OCI-LY7 (cell line): ENCODE measurements around the gene BEND3. TPM values are rescaled to one million over a fixed set of nuclear protein-coding genes. Genes with fewer than 3 reads are reported as not detected.

ENCODE experiments used
- BruUV-seq: library from RNA; stranded (reverse); fragments of 400-500 nt; replicated peaks from 2 replicates; lab custom pipeline; 2021; lab: Mats Ljungman, UMichigan
- CTCF ChIA-PET: fragments of 300-600 bp; sonication (Branson Sonifier 250); formaldehyde crosslinking; loops from one replicate; lab custom pipeline; 2022; ENCODE audit warnings: antibody characterized with exemption; ENCODE audit not compliant: unreplicated experiment; lab: Charles Lee
- POLR2A ChIA-PET: fragments of 300-600 bp; sonication (Branson Sonifier 250); formaldehyde crosslinking; loops from one replicate; lab custom pipeline; 2022; ENCODE audit warnings: antibody characterized with exemption; lab: Charles Lee
- DNase-seq: peaks from one replicate; pipeline ENCODE4 v3.0.0-alpha.2; 2015; ENCODE audit warnings: low spot score
- H2AFZ ChIP-seq: fragments of 200-600 bp; sonication (generic), shearing (Covaris generic); 2 replicates; pipeline ENCODE4 v1.6.1; 2014; ENCODE audit warnings: mild to moderate bottlenecking, antibody characterized with exemption, low read length, moderate library complexity
- H3K27ac ChIP-seq: fragments of 200-600 bp; sonication (generic); 2 replicates; pipeline ENCODE4 v1.5.1; 2014; ENCODE audit warnings: mixed run types, low read depth, mild to moderate bottlenecking, moderate library complexity, low read length, inconsistent platforms; ENCODE audit not compliant: poor library complexity, severe bottlenecking
- H3K36me3 ChIP-seq: fragments of 200-600 bp; sonication (generic); 2 replicates; pipeline ENCODE4 v1.6.1; 2014; ENCODE audit warnings: mild to moderate bottlenecking, antibody characterized with exemption, low read length, moderate library complexity, mixed read lengths; ENCODE audit not compliant: insufficient read depth
- H3K4me1 ChIP-seq: fragments of 200-600 bp; sonication (generic); 2 replicates; pipeline ENCODE4 v1.5.1; 2014; ENCODE audit warnings: mild to moderate bottlenecking, low read length; ENCODE audit not compliant: insufficient read depth, poor library complexity, severe bottlenecking
- H3K4me2 ChIP-seq: fragments of 200-600 bp; sonication (generic); 2 replicates; pipeline ENCODE4 v1.6.1; 2014; ENCODE audit warnings: mild to moderate bottlenecking, low read length
- H3K4me3 ChIP-seq: fragments of 200-600 bp; sonication (generic); 2 replicates; pipeline ENCODE4 v1.5.1; 2014; ENCODE audit warnings: mild to moderate bottlenecking, low read depth, low read length; ENCODE audit not compliant: poor library complexity, severe bottlenecking
- H3K79me2 ChIP-seq: fragments of 200-600 bp; sonication (generic); 2 replicates; pipeline ENCODE4 v1.6.1; 2016; ENCODE audit warnings: low read depth, mild to moderate bottlenecking, low read length, moderate library complexity, mixed read lengths; ENCODE audit not compliant: insufficient read depth
- H3K9me2 ChIP-seq: fragments of 200-600 bp; sonication (generic); 2 replicates; pipeline ENCODE4 v1.6.1; 2016; ENCODE audit warnings: mild to moderate bottlenecking, low read length, mixed read lengths; ENCODE audit not compliant: insufficient read depth
- H3K9me3 ChIP-seq: fragments of 200-600 bp; sonication (generic); 2 replicates; pipeline ENCODE4 v1.6.1; 2014; ENCODE audit warnings: mild to moderate bottlenecking, mixed run types, low read length, mixed read lengths
- H4K20me1 ChIP-seq: fragments of 200-600 bp; sonication (generic); 2 replicates; pipeline ENCODE4 v1.6.1; 2014; ENCODE audit warnings: mild to moderate bottlenecking, antibody characterized with exemption, low read length, moderate library complexity, mixed read lengths; ENCODE audit not compliant: insufficient read depth
- CTCF ChIP-seq: fragments of 200-600 bp; sonication (generic); conservative IDR thresholded peaks from 2 replicates; pipeline ENCODE4 v1.5.1; 2014; ENCODE audit warnings: mild to moderate bottlenecking, antibody characterized with exemption, low read length, moderate library complexity, mixed read lengths
- EZH2phosphoT487 ChIP-seq: fragments of 200-600 bp; sonication (generic); IDR thresholded peaks from 2 replicates; pipeline ENCODE4 v1.6.1; 2018; ENCODE audit warnings: low read depth, borderline replicate concordance, mild to moderate bottlenecking, mixed run types, antibody characterized with exemption, low read length, moderate library complexity, mixed read lengths
- intact Hi-C: fragments of 100-400 bp; cut with micrococcal nuclease; formaldehyde crosslinking; loops from one replicate; pipeline ENCODE4 v1.10.0; 2022; ENCODE audit not compliant: unreplicated experiment
- total RNA-seq, 2 experiments: library from RNA; depleted of rRNA in 1 of 2; stranded (reverse); fragments of >200 nt in 1 of 2; shearing (Covaris generic) in 1 of 2; gene quantifications; 2 replicates each; pipeline ENCODE4 v1.2.3, GENCODE V29; 2014 to 2022

The BEND3 gene
- total RNA-seq, 2 experiments from 2014 or later: 11.7 to 14.3 TPM

GRCh38 chr6:107107791-107108190, 7.5 kb downstream of the BEND3 start:
- Histone ChIP-seq H3K4me1 (peaks cover 53% of the 10 kb centered on the region), H3K4me3 (no peak overlapping the region), H3K9me2 (no peaks in the 10 kb centered on the region), H3K27ac (no peak overlapping the region), H3K36me3 (peaks cover 10% of the 10 kb centered on the region), H4K20me1 (no peaks in the 10 kb centered on the region), H3K9me3 (no peaks in the 10 kb centered on the region), H2AFZ (no peak overlapping the region), H3K4me2 (no peak overlapping the region), H3K79me2 (peaks cover 28% of the 10 kb centered on the region; the same call in 1 of the 2 replicates)
- DNase-seq: no peak
- ChIA-PET POLR2A (interaction anchor here (0.8 to 1.1 kb wide), 2 partner anchors 10 to 24 kb away, joined by 3 to 4 read pairs; no protein-coding TSS in a partner anchor), CTCF (no interaction called here)
- intact Hi-C loops: no loop called here
- no TSS peak for BruUV-seq
- TF ChIP-seq CTCF (no peak), EZH2phosphoT487 (no peak)

DNA sequence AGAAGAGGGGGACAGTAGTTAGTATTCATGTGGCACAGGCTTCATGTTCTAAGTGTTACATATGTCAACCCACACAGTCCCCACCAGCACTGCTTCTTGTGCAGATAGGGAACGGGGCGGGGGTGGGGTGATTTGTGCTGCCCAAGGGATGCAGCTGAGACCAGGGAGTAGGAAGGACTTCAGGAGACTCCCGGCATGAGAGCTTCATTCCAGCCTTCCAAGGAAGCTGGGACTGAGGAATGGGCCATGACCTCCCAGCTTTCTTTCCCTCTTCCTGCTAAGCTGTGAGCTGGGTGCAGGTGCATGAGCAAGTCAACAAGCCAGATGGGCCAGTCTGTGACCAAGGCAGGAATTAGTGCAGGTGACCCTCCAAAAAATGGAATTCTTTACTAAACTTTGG, 9.2 kb downstream of the BEND3 start:
- Histone ChIP-seq H2AFZ (no peak overlapping the region), H3K79me2 (peaks cover 25% of the 10 kb centered on the region; the same call in 1 of the 2 replicates), H3K4me3 (no peak overlapping the region), H3K9me3 (no peaks in the 10 kb centered on the region), H3K4me1 (peaks cover 70% of the 10 kb centered on the region), H3K36me3 (no peaks in the 10 kb centered on the region), H3K4me2 (peak overlapping the region; percentile 2; the same call in 1 of the 2 replicates), H3K27ac (peak overlapping the region; percentile 10), H3K9me2 (no peaks in the 10 kb centered on the region), H4K20me1 (no peaks in the 10 kb centered on the region)
- TF ChIP-seq CTCF: no peak
- TF ChIP-seq EZH2phosphoT487: no peak
- POLR2A ChIA-PET: interaction anchor here (0.7 to 1.1 kb wide), 4 partner anchors 10 to 571 kb away, joined by 3 to 5 read pairs (median 4); no protein-coding TSS in a partner anchor
- DNase-seq: peak; percentile 13
- CTCF ChIA-PET: no interaction called here
- BruUV-seq: no TSS peak
- intact Hi-C loops: no loop called here

- POLR2A ChIA-PET: interaction anchor here (0.7 to 1.4 kb wide), 3 partner anchors 10 to 1236 kb away, joined by 3 to 5 read pairs (median 3); partner anchors contain the start of gene BEND3
Measured at GRCh38 chr6:107105511-107106116, 9.7 kb downstream of the BEND3 start.

More at GRCh38 chr6:107105511-107106116, 9.7 kb downstream of the BEND3 start:
- Histone ChIP-seq H3K9me3 (no peaks in the 10 kb centered on the region), H3K36me3 (no peaks in the 10 kb centered on the region), H3K4me3 (no peak overlapping the region), H4K20me1 (no peaks in the 10 kb centered on the region), H3K4me2 (no peak overlapping the region), H2AFZ (no peak overlapping the region), H3K79me2 (peaks cover 27% of the 10 kb centered on the region; the same call in 1 of the 2 replicates), H3K27ac (peak overlapping the region; percentile 19), H3K4me1 (peaks cover 73% of the 10 kb centered on the region), H3K9me2 (no peaks in the 10 kb centered on the region)
- TF ChIP-seq CTCF (no peak), EZH2phosphoT487 (no peak)
- intact Hi-C loops: no loop called here
- no TSS peak for BruUV-seq
- CTCF ChIA-PET: interaction anchor here (1.1 kb wide), 1 partner anchor 8 kb away, joined by 3 read pairs; no protein-coding TSS in a partner anchor
- DNase-seq: no peak
